ENCODE results near the gene TLX1. TPM values are rescaled to one million over a fixed set of nuclear protein-coding genes. Genes with fewer than 3 reads are reported as not detected.
"Not testable (repeated sequence)": the region's sequence is repeated elsewhere in the genome, so short reads cannot be mapped to it uniquely, and the experiment has no call there.

The TLX1 gene
- total RNA-seq, 1 donor from 2014 or later: not detected

DNA sequence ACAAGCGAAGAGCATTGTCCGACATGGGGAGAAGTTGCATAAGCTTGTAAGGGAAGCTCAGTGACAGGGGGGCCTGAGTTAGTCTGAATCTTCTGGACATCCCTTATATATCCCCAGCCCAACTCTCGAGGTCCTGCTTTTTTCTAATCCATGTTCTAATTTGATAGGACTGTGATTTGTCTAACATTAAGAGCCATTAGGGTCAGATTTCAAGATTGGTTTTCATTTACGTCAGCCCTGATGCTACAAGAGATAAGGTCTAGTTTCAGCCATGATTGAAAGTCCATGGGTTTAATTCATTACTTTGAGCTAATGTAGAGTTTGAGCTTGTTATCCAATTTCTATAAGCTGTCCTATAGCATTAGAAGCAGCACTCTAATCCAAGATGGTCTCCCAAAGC is 20.3 kb downstream of the TLX1 start:
- Histone ChIP-seq H3K27ac (no peak overlapping the region), H3K4me1 (peaks cover 7% of the 10 kb centered on the region), H3K36me3 (no peaks in the 10 kb centered on the region), H3K4me3 (no peak overlapping the region), H3K27me3 (peaks cover 6% of the 10 kb centered on the region), H3K9me3 (no peaks in the 10 kb centered on the region)
- DNase-seq (ENCODE audit: extremely low spot score in 2 of 2): no peak
- no peak for TF ChIP-seq POLR2A (IDR thresholded peaks at IDR 0.05)
- no peak for TF ChIP-seq POLR2AphosphoS5 (IDR thresholded peaks at IDR 0.05; ENCODE audit: insufficient read depth in 1 of 2, low read depth in 1 of 2)
- no peak for TF ChIP-seq CTCF (IDR thresholded peaks at IDR 0.05)
- intact Hi-C loops (cut with DNase I): no loop called here

GRCh38 chr10:101152316-101152715 is 21.2 kb downstream of the TLX1 start:
- TF ChIP-seq POLR2A (IDR thresholded peaks at IDR 0.05) (no peak), POLR2AphosphoS5 (IDR thresholded peaks at IDR 0.05; ENCODE audit: insufficient read depth in 1 of 2, low read depth in 1 of 2) (no peak), CTCF (IDR thresholded peaks at IDR 0.05) (no peak)
- intact Hi-C loops (cut with DNase I): no loop called here
- H3K4me1 ChIP-seq: no peaks in the 10 kb centered on the region
- no peak overlapping the region for H3K4me3 ChIP-seq
- H3K27me3 ChIP-seq: no peaks in the 10 kb centered on the region
- H3K27ac ChIP-seq: no peak overlapping the region
- no peaks in the 10 kb centered on the region for H3K36me3 ChIP-seq
- DNase-seq (ENCODE audit: extremely low spot score in 2 of 2): no peak
- H3K9me3 ChIP-seq: no peaks in the 10 kb centered on the region

GRCh38 chr10:101154506-101154905 is 23.4 kb downstream of the TLX1 start:
- H3K9me3 ChIP-seq; H3K4me3 ChIP-seq; H3K27ac ChIP-seq; intact Hi-C loops (cut with DNase I); DNase-seq (ENCODE audit: extremely low spot score in 2 of 2); H3K27me3 ChIP-seq; H3K36me3 ChIP-seq; H3K4me1 ChIP-seq: not testable (repeated sequence)

GRCh38 chr10:101155896-101156295 is 24.8 kb downstream of the TLX1 start:
- H3K4me3 ChIP-seq: no peak overlapping the region
- no peaks in the 10 kb centered on the region for H3K9me3 ChIP-seq
- no peaks in the 10 kb centered on the region for H3K27me3 ChIP-seq
- H3K27ac ChIP-seq: no peak overlapping the region
- no peaks in the 10 kb centered on the region for H3K4me1 ChIP-seq
- TF ChIP-seq CTCF (IDR thresholded peaks at IDR 0.05) (no peak), POLR2AphosphoS5 (IDR thresholded peaks at IDR 0.05; ENCODE audit: insufficient read depth in 1 of 2, low read depth in 1 of 2) (no peak), POLR2A (IDR thresholded peaks at IDR 0.05) (no peak)
- intact Hi-C loops (cut with DNase I): no loop called here
- no peaks in the 10 kb centered on the region for H3K36me3 ChIP-seq
- DNase-seq (ENCODE audit: extremely low spot score in 2 of 2): no peak

DNA sequence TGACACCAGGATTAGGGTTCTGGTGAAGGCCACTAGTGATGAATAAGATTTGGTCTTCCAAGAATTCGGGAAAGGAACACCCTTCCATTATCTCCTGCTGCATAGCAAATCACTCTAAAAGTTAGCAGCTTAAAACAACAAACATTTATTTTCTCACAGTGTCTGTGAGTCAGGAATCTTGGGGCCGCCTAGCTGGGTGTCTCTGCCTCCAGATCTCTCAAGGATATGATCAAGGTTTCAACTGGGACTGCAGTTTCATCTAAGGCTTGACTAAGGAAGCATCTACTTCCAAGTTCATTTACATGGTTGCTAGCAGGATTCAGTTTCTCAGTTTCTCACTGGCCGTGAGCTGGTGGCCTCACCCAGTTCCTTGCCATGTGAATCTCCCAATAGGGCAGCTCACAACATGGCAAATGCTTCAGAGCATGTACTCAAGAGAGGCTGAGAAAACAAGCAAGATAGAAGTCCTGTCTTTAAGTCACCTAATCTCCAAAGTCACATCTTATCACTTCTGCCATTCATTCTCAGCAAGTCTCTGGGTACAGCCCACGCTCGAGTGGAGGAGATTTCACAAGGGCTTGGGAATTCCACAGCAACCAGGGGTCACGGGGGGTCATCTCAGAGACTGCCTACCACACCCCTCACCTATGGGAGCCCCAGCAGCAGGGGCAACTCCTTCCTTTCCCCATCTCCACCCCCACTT is 26.8 kb downstream of the TLX1 start:
- intact Hi-C loops (cut with DNase I): no loop called here
- Histone ChIP-seq H3K4me3 (no peak overlapping the region), H3K9me3 (no peaks in the 10 kb centered on the region), H3K27me3 (no peaks in the 10 kb centered on the region), H3K36me3 (no peaks in the 10 kb centered on the region), H3K4me1 (no peaks in the 10 kb centered on the region), H3K27ac (no peak overlapping the region)
- no peak for TF ChIP-seq CTCF (IDR thresholded peaks at IDR 0.05)
- no peak for TF ChIP-seq POLR2AphosphoS5 (IDR thresholded peaks at IDR 0.05; ENCODE audit: insufficient read depth in 1 of 2, low read depth in 1 of 2)
- TF ChIP-seq POLR2A (IDR thresholded peaks at IDR 0.05): no peak
- DNase-seq (ENCODE audit: extremely low spot score in 2 of 2): no peak
